ENCODE results near the gene TNIP2. TPM values are rescaled to one million over a fixed set of nuclear protein-coding genes. Genes with fewer than 3 reads are reported as not detected.

TNIP2 gene
- total RNA-seq, 4 donors from 2014 or later, result 40.1 to 58.2 (median 45.5) TPM

GRCh38 chr4:2756691-2757350 lies 685 bp upstream of the TNIP2 start:
- Histone ChIP-seq H3K9me3 (no peaks in the 10 kb centered on the region), H3K36me3 (peaks cover 0 to 13% (median 0%) of the 10 kb centered on the region in 3 donors), H3K27me3 (no peaks in the 10 kb centered on the region), H3K4me3 (peak overlapping the region in 3 of 4 donors; percentile 70 to 94 (median 92)), H3K27ac (peak overlapping the region; percentile 65 to 97 (median 86)), H3K4me1 (peaks cover 20 to 57% (median 31%) of the 10 kb centered on the region in 3 donors)
- DNase-seq, result no peak
- 62 to 68% methylated on average over 20 to 24 of the region's 25 CpGs for WGBS, 2 donors
- no peak for TF ChIP-seq CTCF (IDR thresholded peaks at IDR 0.05)
- TF ChIP-seq POLR2A (IDR thresholded peaks at IDR 0.05), result no peak
- intact Hi-C loops (cut with DNase I), result no loop called here

- Histone ChIP-seq H3K27ac (peak overlapping the region; percentile 91 to 97 (median 94)), H3K4me3 (peak overlapping the region; percentile 70 to 94 (median 88)), H3K9me3 (no peaks in the 10 kb centered on the region), H3K27me3 (no peaks in the 10 kb centered on the region), H3K4me1 (peaks cover 20 to 58% (median 26%) of the 10 kb centered on the region in 3 donors), H3K36me3 (peaks cover 0 to 13% (median 0%) of the 10 kb centered on the region in 3 donors)
- intact Hi-C loops (cut with DNase I), result no loop called here
- TF ChIP-seq CTCF (IDR thresholded peaks at IDR 0.05), result no peak
- no peak for TF ChIP-seq POLR2A (IDR thresholded peaks at IDR 0.05)
- DNase-seq, result no peak
- 54 to 66% methylated on average over 14 to 17 of the region's 23 CpGs for WGBS, 2 donors
Observed at GRCh38 chr4:2754848-2755819, 1.0 kb downstream of the TNIP2 start.

GRCh38 chr4:2753436-2753835 lies 2.7 kb downstream of the TNIP2 start:
- no peak for DNase-seq
- no peaks in the 10 kb centered on the region for H3K9me3 ChIP-seq
- H3K4me3 ChIP-seq, result no peak overlapping the region
- no peaks in the 10 kb centered on the region for H3K27me3 ChIP-seq
- intact Hi-C loops (cut with DNase I), result no loop called here
- peaks cover 20 to 58% (median 26%) of the 10 kb centered on the region in 3 donors for H3K4me1 ChIP-seq
- peak overlapping the region in 1 of 4 donors; percentile 8 for H3K27ac ChIP-seq
- H3K36me3 ChIP-seq, result peaks cover 0 to 13% (median 0%) of the 10 kb centered on the region in 3 donors
- WGBS, 2 donors, result 70 to 74% methylated on average over 4 of the region's 4 CpGs
- TF ChIP-seq CTCF (IDR thresholded peaks at IDR 0.05) (no peak), POLR2A (IDR thresholded peaks at IDR 0.05) (no peak)

GRCh38 chr4:2750719-2751605 lies 5.2 kb downstream of the TNIP2 start:
- Histone ChIP-seq H3K4me3 (no peak overlapping the region), H3K4me1 (peaks cover 30 to 68% (median 36%) of the 10 kb centered on the region in 3 donors)

More at GRCh38 chr4:2750719-2751605, 5.2 kb downstream of the TNIP2 start:
- DNase-seq, result no peak
- intact Hi-C loops (cut with DNase I), result no loop called here
- Histone ChIP-seq H3K9me3 (no peaks in the 10 kb centered on the region), H3K27ac (peak overlapping the region in 2 of 4 donors; percentile 7 to 42), H3K27me3 (no peaks in the 10 kb centered on the region), H3K36me3 (peaks cover 4 to 32% (median 13%) of the 10 kb centered on the region in 3 donors)
- TF ChIP-seq CTCF (IDR thresholded peaks at IDR 0.05) (no peak), POLR2A (IDR thresholded peaks at IDR 0.05) (no peak)
- 68 to 80% methylated on average over 2 to 9 of the region's 19 CpGs for WGBS, 2 donors
